Mesodermal cell (in vitro differentiated cells): ENCODE measurements around the gene CTTN. TPM values are rescaled to one million over a fixed set of nuclear protein-coding genes. Genes with fewer than 3 reads are reported as not detected.

Experiments
- H3K27ac ChIP-seq: 2 replicates; pipeline ENCODE4 v1.7.0; 2013; ENCODE audit warnings: mild to moderate bottlenecking, low read depth, low read length, moderate library complexity; ENCODE audit not compliant: severe bottlenecking
- H3K36me3 ChIP-seq: 2 replicates; pipeline ENCODE4 v1.7.1; 2013; ENCODE audit warnings: mild to moderate bottlenecking, low read length, moderate library complexity; ENCODE audit not compliant: control insufficient read depth, insufficient read depth
- H3K4me1 ChIP-seq: one replicate; pipeline ENCODE4 v1.7.1; 2013; ENCODE audit warnings: mild to moderate bottlenecking, low read length; ENCODE audit not compliant: insufficient read depth, control insufficient read depth, poor library complexity, severe bottlenecking
- H3K4me3 ChIP-seq: 2 replicates; pipeline ENCODE4 v1.7.0; 2013; ENCODE audit warnings: low read length, control low read depth, mild to moderate bottlenecking; ENCODE audit not compliant: insufficient read depth, poor library complexity, severe bottlenecking; ENCODE audit errors: extremely low read depth
- H3K9me3 ChIP-seq: 2 replicates; pipeline ENCODE4 v1.7.1; 2013; ENCODE audit warnings: mild to moderate bottlenecking, low read length, moderate library complexity; ENCODE audit not compliant: control insufficient read depth
- WGBS, 2 experiments: methylation state at CpG; one replicate each; pipeline ENCODE4 v1.1.5; 2013; ENCODE audit warnings: missing lambda C conversion rate in 2 of 2; ENCODE audit not compliant: insufficient coverage in 2 of 2; 5-methylcytosine and 5-hydroxymethylcytosine counted together
- polyA plus RNA-seq, 2 experiments: library from polyadenylated mRNA; stranded (reverse); fragments of 50-300 nt; gene quantifications; one replicate each; pipeline ENCODE4 v1.2.3, GENCODE V29; 2013

The CTTN gene
- 228 TPM for polyA plus RNA-seq (2013, experiment 1 of 2)
- 186 TPM for polyA plus RNA-seq (2013, experiment 2 of 2)

DNA sequence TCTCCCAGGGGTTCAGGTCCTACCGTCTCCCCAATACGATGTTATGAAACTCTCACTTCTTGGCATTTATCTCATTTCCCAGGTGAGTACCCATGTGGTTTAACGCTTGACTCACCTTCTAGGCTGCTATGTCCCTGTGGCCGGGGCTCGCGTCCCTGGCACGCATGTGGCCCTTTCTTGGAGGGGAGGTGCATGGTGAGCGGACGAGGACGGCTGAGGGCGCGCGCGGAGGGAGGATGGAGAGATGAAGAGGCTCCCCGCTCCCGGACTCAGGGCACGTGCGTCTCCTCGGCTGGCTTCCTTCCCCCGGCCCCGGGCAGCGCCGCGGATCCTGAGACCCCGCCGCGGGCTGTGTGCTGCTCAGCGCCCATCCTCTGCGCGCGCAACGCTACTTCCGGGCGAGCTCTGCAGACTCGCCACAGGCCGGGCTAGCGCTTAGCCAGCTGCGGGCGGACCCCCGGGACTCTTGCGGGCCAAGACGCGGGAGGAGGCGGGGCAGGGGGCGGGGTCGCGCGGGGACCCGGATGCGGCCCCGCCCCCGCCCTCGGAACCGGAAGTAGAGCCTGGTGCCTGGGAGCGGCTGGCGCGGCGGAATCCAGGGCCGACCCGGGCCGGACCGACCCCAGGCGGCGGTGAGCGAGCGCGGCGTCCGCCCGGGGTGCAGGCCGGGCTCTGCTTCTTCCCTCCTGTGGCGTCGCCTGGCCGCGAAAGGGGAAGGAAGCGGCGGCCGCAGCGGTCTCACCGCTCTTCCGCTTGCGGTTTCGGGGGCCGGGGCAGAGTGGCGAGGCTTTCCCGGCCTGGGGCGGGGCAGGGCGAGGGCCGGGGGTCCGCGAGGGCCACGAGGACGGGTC, at the start of gene CTTN:
TSS of gene CTTN (plus strand) at position 547 of the 851 bp plus-strand sequence. CDS start 8,769 bp downstream, outside the sequence.
- peak within 1 kb of the TSS; percentile 87 for H3K27ac ChIP-seq
- 0 to 1% methylated on average over 43 to 48 of the region's 93 CpGs for WGBS, 2 experiments

DNA sequence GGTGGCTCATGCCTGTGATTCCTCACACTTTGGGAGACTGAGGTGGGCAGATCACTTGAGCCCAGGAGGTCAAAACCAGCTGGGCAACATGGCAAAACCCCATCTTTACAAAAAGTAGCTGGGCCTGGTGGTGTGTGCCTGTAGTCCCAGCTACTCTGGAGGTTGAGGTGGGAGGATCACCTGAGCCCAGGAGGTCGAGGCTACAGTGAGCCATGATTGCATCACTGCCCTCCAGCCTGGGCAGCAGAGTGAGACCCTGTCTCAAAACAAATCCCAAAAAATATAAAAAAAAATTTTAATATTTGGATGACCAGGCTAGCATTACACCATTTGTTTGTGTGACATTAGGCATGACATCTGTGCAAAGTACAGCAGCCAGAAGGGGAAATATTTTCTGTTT, 49.7 kb upstream of the CTTN start:
- Histone ChIP-seq H3K36me3 (peaks cover 77% of the 10 kb centered on the region), H3K4me1 (no peaks in the 10 kb centered on the region), H3K9me3 (no peaks in the 10 kb centered on the region), H3K4me3 (no peak overlapping the region), H3K27ac (no peak overlapping the region)
- 100% methylated on average over 1 of the region's 1 CpG; no CpG with 5 or more reads in 1 of the 2 experiments for WGBS, 2 experiments

More for the DNA sequence above, at the start of gene CTTN:
- H3K36me3 ChIP-seq, result peaks cover 52% of the 10 kb centered on the region
- peaks cover 14% of the 10 kb centered on the region for H3K4me1 ChIP-seq
- H3K9me3 ChIP-seq, result no peaks in the 10 kb centered on the region
- peak within 1 kb of the TSS; percentile 93 for H3K4me3 ChIP-seq

DNA sequence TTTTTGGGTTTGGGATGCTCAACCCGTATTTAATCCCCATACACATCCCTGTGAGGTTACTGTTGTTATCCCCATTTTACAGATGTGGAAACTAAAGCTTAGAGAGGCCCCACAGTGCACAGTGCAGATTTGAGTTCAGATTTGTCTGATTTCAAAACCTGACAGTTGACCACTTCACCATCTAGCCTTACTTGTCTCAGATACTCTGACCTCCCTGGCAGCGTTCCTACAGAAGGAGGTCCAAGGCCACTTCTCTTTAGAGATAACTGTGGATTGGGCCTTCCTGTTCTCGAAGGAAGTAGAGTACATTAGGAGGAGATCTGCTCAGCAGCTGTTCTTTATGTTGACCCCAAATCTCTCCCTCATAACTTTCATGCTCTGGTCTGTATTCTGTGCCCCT, 46.7 kb upstream of the CTTN start:
- Histone ChIP-seq H3K4me1 (no peaks in the 10 kb centered on the region), H3K9me3 (no peaks in the 10 kb centered on the region), H3K36me3 (peaks cover 83% of the 10 kb centered on the region), H3K27ac (no peak overlapping the region), H3K4me3 (no peak overlapping the region)
- WGBS, 2 experiments, result 100% methylated on average over 2 of the region's 3 CpGs; no CpG with 5 or more reads in 1 of the 2 experiments

DNA sequence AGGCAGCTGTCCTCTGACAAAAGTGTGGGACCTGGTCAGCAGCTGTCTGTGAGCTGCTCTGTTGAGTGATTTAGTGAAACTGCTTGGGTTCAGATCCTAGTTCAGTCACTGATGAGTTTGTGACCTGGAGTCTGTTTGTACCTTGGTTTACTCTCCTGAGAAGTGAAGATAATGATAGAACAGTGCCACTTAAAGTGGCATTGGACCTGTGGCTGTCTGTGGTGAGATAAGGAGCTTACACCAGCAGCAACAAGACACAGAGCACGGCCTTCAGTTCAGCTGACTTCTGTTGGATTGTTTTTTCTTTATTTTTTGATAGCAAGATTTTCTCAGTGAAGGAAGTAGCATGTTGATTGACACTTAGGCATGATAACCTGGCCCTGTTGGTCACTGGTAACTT, 46.2 kb upstream of the CTTN start:
- Histone ChIP-seq H3K4me1 (no peaks in the 10 kb centered on the region), H3K36me3 (peaks cover 85% of the 10 kb centered on the region), H3K9me3 (no peaks in the 10 kb centered on the region), H3K27ac (no peak overlapping the region), H3K4me3 (no peak overlapping the region)
- 100% methylated on average over 1 of the region's 1 CpG; no CpG with 5 or more reads in 1 of the 2 experiments for WGBS, 2 experiments

DNA sequence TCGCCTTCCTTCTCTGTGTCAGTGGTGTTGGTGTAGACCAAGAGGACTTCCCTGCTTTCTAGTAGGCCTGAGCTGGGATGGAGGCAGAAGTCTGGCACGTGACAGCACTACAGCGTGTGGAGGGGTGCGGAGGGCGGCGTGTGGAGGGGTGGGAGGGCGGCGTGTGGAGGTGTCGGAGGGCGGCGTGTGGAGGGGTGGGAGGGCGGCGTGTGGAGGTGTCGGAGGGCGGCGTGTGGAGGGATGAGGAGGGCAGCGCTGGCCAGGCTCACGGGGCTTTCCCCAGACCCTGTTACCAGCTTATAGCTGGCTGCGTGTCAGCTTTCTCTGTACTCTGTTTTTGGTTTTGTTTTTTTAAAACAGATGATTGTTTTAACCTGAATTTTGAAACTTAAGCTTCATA, 45.7 kb upstream of the CTTN start:
- WGBS, 2 experiments, result 86 to 93% methylated on average over 15 to 18 of the region's 19 CpGs
- Histone ChIP-seq H3K4me1 (no peaks in the 10 kb centered on the region), H3K9me3 (no peaks in the 10 kb centered on the region), H3K27ac (no peak overlapping the region), H3K36me3 (peaks cover 86% of the 10 kb centered on the region), H3K4me3 (no peak overlapping the region)

DNA sequence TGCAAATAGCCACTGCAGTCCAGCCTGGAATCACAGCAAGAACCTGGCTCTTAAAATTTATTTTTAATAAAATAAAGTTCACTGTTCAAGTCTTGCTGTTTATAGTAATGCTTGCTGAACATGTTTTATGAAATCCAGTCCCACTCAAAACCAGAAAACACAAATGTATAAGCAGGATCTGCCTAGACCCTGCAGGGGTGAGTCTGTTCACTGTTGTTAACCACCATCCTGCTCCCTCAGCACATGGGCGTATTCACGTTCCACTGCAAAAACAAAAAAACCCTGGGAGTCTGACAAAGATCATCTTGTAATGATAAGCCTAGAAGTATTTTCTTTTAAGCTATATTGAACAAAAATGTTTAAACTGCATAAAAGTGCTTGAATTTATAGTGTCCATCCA, 45.0 kb upstream of the CTTN start:
- 100% methylated on average over 1 of the region's 2 CpGs; no CpG with 5 or more reads in 1 of the 2 experiments for WGBS, 2 experiments
- Histone ChIP-seq H3K4me1 (no peaks in the 10 kb centered on the region), H3K4me3 (no peak overlapping the region), H3K27ac (no peak overlapping the region), H3K9me3 (no peaks in the 10 kb centered on the region), H3K36me3 (peaks cover 88% of the 10 kb centered on the region)

DNA sequence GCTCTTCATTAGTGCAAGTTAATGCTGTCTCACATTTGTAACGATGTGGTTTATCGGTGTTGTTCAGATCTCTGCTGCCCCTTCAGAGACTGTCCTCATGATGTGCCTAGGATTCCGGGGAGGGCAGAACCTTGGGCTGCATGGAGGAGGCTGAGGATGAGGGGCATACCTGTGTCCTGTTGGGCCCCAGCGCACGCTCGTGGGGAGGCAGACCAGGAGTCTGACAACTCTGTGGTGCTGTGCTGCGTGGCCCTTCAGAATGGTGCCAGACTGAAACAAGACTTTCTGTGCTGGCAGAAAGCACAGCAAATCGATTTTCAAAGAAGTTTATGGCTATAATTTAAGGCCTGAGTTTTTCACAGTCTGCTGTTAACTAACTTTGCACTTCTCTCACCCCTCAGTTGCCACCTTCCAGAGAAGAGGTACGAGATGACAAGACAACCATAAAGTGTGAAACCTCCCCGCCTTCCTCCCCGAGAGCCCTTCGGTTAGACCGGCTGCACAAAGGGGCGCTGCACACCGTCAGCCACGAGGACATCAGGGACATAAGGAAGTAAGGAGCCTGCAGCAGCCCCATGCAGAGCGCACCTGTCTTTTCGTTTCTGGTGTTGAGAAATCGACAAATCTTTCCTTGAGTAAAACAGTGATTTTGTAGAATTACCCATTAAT, 44.3 kb upstream of the CTTN start:
- Histone ChIP-seq H3K4me3 (no peak overlapping the region), H3K27ac (no peak overlapping the region), H3K9me3 (no peaks in the 10 kb centered on the region), H3K4me1 (no peaks in the 10 kb centered on the region), H3K36me3 (peaks cover 88% of the 10 kb centered on the region)
- WGBS, 2 experiments, result 91 to 95% methylated on average over 16 to 19 of the region's 19 CpGs

DNA sequence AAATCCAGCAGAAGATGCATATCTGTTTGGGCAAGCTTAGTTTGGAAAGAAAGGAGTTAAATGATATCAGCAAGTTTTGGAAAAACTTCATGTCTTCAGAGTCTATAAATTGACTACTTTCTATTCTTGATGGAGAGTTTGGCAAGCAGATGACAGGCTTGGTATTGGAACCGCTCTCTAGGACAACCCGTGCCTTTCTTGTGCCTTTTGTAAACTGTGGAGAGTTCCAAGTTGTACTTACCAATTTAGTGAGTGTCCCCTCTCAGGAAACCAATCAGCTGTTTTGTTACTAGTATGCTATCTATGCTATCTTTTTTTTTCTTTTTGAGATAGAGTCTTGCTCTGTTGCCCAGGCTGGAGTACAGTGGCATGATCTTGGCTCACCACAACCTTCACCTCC, 43.7 kb upstream of the CTTN start:
- H3K27ac ChIP-seq, result no peak overlapping the region
- 100% methylated on average over 2 of the region's 2 CpGs; no CpG with 5 or more reads in 1 of the 2 experiments for WGBS, 2 experiments
- no peaks in the 10 kb centered on the region for H3K9me3 ChIP-seq
- H3K4me1 ChIP-seq, result no peaks in the 10 kb centered on the region
- peaks cover 88% of the 10 kb centered on the region for H3K36me3 ChIP-seq
- no peak overlapping the region for H3K4me3 ChIP-seq

DNA sequence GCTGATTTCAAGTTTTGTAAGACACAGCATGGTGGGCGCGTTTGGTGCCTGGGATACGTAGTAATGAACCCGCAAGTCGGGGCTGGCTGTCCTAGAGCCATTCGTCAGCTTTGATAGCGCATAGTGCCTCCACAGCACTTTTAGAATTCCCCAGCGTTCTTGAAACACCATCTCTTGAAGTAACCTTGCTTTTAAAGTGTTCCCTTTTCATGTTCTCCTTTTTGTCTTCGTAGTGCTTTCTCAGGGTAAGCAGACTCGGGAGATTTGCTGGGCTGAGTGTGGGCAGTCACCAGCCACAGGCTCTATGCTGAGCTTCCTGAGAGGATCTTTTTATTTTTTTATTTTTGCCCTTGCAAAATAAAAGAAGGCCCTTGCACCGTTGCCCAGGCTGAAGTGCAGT, 39.6 kb upstream of the CTTN start:
- Histone ChIP-seq H3K27ac (no peak overlapping the region), H3K4me1 (no peaks in the 10 kb centered on the region), H3K36me3 (peaks cover 96% of the 10 kb centered on the region), H3K4me3 (no peak overlapping the region), H3K9me3 (no peaks in the 10 kb centered on the region)
- WGBS, 2 experiments, result 94 to 96% methylated on average over 9 to 11 of the region's 11 CpGs

DNA sequence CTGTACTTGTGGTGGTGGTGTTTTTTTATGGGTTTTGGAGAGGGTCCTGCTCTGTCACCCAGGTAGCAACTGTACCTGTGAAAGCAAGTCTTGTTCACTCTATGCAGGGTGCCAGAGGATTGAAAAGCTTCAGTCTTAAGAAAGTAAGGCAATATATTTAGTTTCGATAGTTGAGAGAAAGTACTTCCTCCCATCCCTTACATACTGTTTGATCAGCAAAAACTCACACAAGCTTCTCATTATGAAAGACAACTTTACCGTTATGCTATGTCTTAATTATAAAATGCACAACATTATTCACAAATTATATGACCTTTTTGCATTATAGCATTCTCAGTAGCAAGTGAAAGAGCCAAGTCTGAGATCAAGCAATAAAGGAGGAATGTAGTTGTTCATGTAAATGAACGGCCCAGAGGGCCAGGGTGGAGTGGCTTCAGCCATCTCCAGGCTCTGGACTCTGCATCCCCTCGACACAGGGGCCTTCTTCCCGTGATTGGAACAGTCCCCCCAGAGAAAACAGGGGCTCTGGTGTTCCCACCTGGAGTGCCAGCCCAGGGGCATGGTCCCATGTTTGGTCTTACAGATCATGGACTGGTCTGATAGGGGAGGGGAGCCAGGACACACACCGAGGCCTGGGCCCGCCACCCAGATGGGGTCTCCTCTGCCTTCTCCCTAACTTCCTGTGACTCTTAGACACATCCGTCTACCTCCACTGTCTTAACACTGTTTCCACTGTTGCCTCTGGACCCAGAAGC, 38.7 kb upstream of the CTTN start:
- H3K9me3 ChIP-seq, result no peaks in the 10 kb centered on the region
- WGBS, 2 experiments, result 94 to 96% methylated on average over 3 to 5 of the region's 8 CpGs
- H3K36me3 ChIP-seq, result peaks cover 96% of the 10 kb centered on the region
- no peaks in the 10 kb centered on the region for H3K4me1 ChIP-seq
- no peak overlapping the region for H3K4me3 ChIP-seq
- no peak overlapping the region for H3K27ac ChIP-seq
